HG03066 (cell line): ENCODE data around the gene ACTR8.
A peak's percentile ranks its signal among the peaks of the same experiment; 100 is the strongest.

Experiments
- ATAC-seq: cut with Tn5 transposase; IDR thresholded peaks from one replicate; pipeline ENCODE4 v1.9.1; 2021; ENCODE audit warnings: low read depth; ENCODE audit not compliant: unreplicated experiment

ACTR8 gene

DNA sequence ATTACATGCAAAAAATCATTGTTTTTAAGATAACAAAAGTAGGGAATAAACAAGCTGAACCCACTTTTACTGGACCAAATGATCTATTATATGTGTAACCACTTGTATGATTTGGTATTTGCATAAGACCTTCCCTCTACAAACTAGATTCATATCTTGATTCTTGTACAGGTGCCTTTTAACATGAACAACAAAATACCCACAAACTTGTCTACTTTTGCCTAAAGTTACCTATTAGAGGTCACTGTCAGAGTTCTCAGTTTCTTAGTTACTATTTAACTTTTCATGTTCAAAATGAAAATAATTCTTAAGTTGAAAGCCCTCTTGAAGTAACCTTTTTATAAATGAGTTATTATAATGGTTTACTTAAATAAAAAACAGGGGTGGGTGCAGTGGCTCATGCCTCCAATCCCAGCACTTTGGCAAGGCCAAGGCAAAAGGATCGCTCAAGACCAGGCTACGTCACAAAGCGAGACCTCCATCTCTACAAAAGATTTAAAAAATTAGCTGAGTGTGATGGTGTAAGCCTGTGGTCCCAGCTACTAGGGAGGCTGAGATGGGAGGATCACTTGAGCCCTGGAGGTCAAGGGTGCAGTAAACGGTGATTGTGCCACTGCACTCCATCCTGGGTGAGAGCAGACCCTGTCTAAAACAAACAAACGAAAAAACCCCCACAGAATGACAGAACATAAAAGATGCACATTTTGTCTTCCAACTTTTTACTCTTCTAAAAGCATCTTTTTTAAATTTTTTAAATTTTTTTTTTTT lies 16.0 kb downstream of the ACTR8 start:
- peak; percentile 58 for ATAC-seq

DNA sequence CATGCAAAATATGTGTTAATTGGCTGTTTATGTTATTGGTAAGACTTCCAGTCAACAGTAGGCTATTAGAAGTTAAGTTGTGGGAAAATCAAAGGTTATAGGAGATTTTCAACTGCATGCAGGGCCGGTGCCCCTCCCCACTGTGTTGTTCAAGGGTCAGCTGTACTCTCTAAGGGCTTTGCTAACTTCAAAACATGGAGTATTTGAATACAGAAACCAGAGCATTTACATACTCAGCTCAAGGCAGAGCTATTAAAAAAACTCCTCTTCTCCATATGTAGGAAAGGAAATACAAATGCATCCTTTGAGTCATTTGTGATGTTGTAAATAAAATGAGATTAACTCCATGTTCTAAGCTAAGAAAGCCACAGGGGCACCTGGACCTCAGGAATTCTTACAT lies 18.8 kb downstream of the ACTR8 start:
- ATAC-seq: no peak

DNA sequence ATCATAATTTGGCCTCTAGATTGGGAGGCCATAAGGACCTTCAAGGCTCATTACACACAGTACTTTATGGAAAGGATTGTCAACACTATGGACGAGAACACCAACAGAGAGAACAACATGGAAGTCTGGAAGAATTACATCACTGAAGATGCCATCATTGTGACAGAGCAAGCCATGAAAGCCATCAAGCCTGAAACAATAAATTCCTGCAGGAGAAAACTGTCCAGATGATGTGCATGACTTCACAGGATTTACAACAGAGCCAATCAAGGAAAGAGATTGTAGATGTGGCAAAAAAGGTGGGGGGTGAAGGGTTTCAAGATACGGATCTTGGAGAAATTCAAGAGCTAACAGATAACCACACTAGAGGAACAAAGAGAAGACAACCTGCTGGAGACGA lies 19.7 kb downstream of the ACTR8 start:
- ATAC-seq: no peak

DNA sequence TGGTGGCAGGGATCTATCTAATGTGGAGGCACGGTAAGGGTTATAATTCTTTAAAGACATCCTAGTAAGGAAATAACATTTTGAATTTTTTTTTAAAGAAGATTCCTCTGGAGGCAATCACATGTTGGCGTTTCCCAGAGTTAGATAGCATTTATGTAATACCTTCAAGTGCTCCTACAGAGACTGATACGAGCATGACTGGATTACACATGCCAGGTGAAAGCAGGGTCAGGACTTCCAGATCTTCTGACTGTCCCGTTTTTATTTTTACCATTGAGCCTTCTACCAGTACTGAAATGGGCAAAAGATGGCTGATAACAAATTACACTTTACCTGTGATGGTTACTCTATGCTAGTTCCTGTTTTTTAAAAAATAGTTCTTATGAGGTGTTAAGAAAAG lies 21.8 kb downstream of the ACTR8 start:
- no peak for ATAC-seq

DNA sequence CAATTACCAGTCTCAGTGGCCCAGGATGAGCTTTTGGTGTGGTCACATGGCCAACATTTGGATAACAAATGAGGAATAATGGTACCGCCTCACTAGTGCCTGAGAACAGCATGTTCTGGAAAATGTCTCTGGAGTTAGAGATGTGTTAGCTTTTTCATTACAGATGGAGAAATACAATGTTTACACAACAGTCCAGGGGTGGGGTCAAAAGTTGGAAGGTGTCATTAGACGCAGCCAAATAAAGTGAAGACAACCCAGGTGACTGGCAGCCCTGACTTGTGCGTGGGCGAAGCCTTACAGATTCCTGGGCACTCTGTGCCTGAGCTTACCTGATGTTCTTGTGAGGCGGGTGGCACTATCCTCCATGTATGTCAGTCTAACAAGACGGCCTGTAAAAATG lies 22.8 kb downstream of the ACTR8 start:
- ATAC-seq: no peak

DNA sequence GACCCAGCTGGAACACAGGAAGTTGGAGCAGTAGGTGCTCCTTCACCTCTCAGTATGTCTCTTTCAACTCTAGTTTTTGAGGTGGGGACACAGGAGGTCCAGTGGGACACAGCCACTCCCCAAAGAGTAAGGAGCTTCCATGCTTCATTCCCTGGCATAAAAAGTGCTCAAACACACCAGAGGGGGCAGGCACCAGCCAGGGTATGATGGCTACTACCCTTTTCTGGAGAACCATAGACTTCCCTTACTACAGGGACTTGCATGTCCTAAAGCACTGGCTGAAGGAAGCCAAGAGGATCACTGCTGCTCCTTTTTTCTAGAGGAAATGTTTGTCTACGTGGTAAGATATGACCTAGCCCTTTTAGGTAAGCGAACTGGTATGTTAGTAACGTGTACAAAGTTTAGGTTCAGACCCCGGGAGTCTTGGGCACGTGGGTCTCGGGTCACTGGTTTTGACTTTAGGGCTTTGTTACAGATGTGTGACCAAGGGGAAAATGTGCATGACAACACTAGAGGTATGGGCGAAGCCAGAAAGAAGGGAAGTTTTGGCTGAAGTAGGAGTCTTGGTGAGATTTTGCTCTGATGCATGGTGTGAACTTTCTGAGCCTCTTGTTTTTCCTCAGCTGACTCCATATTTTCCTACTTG lies 23.7 kb downstream of the ACTR8 start:
- ATAC-seq: no peak

DNA sequence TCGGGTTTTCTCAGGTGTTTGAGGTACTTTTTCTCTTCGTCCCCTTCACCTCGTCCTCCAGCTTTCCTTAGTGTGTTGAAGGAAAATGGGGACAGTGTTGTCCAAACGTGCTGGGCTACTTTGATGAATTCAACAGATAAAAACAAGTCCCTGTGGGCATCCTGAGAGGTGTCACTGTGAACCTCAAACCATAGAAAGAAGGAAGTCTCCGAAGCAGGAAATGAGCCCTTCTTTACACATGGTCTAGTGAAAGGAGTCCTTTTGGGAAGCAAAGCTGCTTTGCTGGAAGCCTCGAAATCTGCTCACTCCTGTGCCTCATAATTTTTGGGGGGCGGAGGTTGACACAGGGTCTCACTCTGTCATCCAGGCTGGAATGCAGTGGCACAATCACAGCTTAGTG lies 25.0 kb downstream of the ACTR8 start:
- ATAC-seq: no peak

DNA sequence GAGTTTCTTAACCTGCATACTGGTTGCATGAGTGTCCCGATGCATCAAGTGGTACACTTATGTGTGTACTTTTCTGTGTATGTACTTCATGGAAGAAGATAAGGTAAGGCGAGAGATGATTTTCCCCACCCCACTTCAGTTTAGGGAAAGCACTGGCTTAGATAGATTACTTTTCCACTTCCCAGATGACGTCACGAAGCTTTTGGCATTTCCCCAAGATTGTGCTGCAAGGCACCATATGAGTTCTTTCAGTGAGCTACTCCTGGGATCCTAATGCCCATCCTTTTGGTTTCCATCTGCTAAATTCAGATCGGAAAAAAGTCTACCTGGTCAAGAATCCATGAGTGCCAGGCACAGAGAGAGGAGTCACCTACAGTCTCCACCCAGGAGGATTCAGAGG lies 31.1 kb downstream of the ACTR8 start:
- ATAC-seq: no peak

DNA sequence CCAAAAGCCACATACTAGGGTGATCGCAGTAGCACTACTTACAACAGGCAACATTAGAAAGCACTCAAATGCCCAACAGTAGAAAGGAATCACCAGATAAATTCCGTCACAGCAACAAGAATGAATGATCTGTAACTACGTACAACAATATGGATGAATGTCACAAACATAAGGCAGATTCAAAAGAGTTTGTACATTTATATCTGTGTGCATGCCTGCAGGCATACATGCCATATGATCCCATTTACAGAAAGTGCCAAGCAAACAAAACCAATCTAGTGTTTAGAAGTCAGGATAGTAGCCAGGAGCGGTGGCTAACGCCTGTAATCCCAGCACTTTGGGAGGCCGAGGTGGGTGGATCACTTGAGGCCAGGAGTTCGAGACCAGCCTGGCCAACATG lies 32.0 kb downstream of the ACTR8 start:
- ATAC-seq: no peak

DNA sequence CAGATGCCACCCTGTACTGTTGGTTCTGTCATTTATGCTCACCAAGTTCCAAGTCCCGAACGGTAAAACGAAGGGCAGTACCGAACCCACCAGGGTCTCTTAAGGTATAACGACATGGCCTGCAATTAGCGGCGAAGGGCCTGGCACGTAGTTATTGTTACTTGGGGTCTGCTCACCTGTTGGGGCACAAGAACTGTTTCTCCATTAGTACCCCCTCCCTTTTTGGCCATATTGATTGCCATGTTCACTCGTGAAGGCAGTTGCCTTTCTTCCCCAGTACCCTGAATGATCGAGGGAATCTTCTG lies 35.1 kb downstream of the ACTR8 start:
- ATAC-seq: no peak

DNA sequence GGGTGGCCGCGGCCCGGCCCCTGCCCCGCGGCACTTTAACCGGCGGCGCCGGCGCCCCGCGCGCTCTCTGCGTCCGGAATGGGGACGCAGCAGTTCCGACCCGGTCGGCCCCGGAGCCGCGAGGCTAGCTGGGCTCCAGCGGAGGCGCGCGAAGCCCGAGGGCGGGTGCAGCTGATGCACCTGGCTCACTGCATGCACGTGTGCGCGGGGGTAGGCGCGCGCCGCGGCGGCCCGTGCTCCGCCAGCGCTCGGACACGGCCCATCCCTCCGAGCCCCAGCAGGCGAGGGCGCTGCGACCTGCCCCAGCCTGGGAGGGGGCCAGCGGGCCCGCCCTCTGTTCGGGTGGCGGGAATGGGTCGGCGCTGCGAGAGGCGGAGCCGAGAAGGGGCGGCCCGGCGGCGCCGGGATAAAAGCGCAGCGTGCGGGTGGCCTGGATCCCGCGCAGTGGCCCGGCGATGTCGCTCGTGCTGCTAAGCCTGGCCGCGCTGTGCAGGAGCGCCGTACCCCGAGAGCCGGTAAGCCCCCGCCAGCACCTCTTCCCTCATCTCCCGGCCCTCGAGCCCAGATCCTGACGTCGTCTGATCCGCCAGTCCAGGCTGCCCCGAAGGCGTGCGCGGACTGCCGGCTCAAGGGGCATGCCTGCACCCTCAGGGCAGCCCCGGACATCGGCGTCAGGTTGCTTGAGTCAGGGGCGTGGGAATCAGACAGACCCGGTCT lies 35.7 kb downstream of the ACTR8 start, which contains the start of the genes CHDH and IL17RB:
TSS of gene CHDH (minus strand) at position 286 of the 717 bp plus-strand sequence. CDS start 22,411 bp downstream, outside the sequence.
TSS of gene IL17RB (plus strand) at position 435 of the 717 bp plus-strand sequence. CDS start at position 456, 21 bp downstream.
- ATAC-seq: no peak

DNA sequence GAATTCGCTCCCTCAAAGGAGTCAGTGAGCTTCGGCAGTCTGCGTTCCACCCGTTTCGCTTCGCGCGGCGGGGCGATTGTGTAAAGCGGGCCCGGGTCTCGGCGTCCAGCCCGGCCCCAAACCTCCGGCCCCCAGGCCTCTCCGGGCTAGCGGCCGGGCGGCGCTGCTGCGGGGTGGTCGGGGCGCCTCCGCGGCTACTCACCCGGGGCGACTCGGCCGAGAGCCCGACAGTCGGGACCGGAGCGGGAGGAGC lies 36.1 kb downstream of the ACTR8 start:
- ATAC-seq: no peak

DNA sequence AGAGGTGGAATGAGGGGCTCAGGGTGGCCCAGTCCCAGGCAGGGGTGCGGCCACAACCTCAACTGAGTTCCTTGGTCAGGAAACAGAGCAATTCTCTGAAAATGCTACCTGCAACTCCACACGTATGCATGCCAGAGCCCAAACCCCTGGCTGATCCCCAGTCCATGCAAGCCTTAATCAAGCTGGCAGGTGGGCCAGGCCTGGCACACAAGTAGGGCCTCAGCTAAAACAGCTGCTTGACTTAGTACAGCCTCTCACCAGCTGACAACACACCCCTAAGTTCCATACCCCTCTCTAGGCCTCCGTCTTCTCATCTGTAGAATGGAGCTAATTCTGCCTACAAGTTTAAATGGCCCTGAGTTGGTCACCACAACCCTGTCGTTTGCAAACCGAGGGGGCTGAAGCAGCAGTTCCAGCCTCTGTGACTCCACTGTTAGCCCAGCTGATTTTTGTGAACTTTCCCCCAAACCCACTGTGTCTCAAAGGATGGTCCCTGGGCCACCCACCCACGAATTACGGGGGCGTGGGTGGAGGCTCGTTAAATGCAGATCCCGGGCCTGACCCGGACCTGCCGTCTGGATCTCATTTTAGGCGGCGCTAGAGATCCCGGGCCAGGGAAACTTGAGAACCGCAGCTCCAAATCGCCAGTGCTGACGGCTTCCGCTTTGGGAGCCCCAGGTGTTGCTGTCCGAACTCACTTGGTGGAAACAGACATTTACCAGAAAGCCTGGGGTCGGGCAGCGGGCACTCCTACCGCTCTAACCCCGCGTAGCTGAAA lies 36.7 kb downstream of the ACTR8 start:
- ATAC-seq: no peak

DNA sequence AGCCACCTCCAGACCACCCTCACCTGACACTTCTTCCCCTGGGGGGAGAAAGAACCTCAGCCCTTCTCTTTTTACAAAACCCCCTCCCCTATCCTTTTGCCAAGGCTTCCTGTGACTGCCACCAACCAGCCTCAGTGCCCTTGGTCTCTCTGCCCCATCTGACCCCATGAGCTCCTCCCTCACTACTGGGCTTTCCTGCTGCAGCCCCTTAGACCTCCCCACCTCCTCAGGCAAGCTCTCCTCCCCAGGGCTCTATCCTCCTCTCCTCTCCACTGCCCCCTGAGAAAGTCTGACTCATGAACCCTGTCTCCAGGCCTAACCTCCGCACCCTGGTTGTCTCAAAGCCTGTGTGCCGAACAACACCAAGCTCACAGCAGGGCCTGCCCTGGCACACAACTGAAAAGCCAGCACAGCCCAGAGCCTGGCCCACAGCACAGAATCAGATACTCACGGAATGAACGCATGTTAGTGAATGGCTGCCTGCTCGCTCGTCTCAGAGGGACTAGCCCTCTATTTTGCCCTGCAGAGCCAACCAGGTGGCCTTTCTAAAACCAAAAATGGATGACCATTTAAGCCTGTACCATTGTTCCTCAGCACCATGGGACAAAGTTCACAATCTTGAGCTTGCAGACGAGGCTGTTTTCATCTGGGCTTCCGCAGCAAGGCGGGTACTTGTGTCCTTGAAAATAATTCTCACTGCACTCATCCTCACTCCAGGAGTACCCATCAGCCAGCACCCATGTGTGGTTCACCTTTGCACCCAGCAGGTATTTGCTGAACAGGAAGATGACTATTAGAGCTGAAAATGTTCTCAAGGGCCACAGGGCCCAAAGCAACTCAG lies 37.5 kb downstream of the ACTR8 start:
- no peak for ATAC-seq

DNA sequence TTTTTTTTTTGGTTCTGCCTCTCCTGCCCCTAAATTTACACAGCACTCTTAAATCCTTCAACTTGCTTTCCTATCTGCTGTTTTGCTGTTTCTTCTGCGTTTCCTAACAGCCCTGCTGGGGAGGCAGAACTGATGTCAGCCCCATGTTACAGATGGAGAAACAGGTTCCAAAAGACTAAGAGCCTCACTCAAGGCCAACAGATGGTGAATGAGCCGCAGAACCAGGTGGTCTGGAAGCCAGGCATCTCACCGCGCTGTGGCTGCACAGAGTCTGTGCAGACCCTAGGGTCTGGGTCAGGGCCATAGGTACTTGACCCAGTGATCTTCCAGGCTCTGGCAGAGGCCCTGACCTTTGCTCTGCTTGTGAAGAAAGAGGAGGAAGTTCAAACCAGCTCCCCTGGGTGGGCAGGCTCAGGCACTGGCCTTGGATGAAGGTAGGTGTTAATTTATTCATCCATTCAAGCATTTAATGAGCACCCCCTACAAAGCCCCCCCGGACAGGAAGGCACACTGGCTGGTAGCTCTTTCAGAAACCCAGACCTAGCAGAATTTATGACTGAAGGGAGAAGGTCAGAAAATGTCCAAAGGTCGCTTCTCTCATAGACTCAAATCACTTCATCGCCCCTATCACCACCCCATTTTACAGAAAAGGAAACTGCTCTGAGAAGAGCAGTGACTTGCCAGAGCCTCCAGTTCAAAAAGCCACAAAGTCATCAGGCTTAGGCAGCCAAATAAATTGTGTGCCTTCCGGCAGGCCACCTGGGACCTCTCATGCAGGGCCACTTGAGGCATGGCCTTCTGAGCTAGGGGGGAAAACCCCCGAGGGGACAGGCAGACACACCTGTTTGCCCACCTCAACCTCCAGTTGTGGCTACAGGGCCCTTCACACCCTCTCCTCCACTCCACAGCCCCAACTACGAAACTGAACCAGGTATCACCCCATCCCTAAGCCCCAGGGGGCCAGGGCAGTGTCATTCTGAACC lies 38.5 kb downstream of the ACTR8 start:
- ATAC-seq: peak; percentile 35

DNA sequence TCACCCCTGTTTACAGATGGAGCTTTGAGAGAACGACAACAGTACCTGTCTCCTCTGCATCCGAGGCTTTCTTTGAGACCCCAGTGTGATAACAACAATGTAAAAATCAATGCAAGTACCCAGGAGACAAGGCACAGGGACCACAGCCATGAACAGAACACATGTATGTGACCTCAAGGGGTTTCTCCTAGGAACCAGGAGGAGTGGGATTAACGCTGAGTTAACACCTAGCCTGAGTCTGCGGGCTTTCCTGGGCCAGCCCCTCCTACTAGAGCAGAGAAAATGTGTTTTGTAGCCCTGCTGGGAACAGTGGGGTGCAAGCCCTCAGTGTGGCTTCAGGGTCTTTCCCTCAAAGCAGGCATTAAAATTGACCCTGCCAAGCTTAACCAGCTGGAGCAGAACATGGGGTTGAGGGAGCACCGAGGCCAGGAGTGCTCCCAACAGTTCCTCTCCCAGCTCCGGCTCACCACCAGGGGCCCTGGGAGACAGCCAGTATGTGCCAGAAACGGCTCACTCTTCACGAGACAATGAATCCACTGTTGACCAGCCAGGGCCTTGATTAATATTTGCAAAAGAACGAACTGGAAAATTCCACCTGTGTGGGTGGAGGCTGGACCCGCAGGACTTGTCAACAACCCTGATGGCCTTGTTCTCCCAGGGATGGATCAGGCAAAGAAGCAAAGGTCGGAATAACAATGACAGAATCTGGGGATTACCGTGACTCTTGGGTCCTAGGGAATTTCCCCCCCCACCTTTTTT lies 39.3 kb downstream of the ACTR8 start:
- ATAC-seq: no peak

DNA sequence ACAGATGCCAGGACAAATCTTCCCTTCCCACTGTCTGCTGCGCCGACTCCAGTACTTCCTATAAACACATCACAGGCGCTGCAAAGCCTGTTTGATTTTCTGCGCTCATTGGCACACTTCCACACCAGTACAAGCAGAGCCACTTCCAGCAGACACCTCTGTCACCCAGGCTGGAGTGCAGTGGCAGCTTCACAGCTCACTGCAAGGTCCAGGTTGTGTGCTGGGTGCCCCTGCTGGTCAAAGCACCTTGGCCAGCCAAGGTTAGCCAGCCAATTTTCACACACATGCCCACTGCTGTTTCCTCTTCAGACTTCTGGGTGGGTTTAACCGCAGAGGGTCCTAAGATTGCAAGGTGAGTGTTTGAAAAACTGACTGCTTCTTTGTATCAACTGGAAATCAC lies 40.7 kb downstream of the ACTR8 start:
- no peak for ATAC-seq

DNA sequence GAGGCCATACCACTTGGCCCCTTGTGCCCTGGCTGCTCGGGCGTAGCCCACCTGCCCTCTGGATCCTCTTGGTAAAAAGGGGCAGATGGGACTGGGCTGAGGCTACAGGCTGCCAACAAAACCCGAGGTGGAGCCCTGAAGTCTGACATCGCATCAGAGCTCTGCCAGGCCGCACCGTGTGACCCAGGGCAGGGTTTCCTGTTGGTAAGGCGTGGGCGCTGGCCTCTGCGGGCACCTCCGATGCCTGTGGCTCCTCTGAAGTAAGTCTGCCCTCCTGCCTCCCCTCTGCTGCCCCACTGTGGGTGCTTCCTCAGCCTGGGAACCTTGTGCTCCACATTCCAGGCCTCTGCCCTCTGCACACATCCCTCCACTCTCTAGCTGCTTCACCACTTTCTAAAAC lies 44.6 kb downstream of the ACTR8 start:
- ATAC-seq: no peak
